ENCODE results near the gene PRIMPOL. TPM values are rescaled to one million over a fixed set of nuclear protein-coding genes. Genes with fewer than 3 reads are reported as not detected.

The PRIMPOL gene
- total RNA-seq, 1 donor from 2014 or later, result 9.8 TPM

DNA sequence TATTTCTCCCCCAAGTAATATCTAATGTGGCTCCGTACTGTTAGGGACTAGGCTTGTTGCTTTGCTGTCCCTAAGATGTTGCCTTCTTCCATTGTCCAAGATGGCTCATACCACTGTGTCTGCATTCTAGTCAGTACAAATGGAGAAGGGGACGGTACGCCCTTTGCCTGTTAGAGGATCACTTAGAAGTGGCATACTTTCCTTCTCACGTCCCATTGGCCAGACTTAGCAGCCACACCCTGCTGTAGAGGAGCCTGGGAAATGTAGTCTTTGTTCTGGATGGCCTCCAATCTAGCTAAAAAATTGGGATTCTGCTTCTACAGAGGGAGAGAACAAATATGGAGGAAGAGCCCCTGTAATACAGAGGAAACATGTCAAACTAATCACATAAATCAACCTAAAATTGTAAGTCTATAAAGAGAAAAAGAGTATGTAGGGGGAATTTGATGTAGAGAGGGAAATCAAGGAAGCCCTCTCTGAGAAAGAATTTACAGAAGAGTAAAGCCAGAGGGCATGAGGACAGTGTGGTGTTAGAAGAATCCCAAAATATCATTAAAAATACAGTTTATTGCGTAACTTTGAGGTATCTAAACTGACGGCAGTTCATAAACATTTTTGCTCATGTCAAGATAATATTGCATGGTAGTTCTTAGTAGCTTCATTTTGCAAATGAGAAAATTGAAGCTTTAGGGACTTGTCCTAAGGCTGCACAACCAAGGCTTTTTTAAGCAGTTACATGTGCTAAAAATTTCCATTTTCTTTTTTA lies 15.1 kb downstream of the PRIMPOL start:
- DNase-seq (ENCODE audit: low spot score), result no peak

DNA sequence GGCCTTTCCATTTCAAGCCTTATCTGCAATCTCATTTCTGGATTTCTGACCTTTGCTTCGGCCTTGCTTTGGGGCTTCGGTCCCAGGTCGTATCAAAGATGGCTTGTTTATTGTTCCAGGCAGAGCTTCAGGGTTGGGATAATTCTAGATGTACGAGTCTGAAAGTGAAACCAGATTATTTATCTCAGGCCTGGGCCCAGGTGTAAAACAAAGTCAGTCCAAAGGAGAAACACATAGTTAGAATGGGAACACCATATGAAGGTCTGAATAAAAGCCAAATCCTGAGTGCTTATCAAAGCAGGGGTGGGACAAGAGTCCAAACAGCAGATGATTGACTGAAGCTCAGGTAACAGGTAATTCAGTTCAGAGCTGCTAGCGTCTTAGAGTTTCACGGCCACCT lies 17.1 kb downstream of the PRIMPOL start:
- no peak for DNase-seq (ENCODE audit: low spot score)

DNA sequence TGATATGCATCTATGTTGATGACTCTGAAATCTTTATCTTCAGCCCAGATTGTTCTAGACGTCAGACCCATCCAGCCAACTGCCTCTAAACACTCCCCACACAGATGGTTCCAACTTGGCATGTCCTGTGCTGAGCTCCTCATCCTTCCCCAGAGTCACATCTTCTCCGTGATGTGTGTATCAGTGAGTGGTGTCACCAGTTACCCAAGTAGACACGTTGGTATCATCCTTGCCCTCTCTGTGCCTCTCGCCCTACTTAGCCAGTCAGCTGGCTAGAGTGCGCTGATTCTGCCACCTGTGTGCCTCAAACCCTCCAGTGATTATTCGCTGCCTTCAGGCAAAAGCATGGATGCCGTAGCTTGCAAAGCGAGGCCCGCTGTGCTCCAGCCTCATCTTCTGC lies 18.6 kb downstream of the PRIMPOL start:
- DNase-seq (ENCODE audit: low spot score), result no peak

DNA sequence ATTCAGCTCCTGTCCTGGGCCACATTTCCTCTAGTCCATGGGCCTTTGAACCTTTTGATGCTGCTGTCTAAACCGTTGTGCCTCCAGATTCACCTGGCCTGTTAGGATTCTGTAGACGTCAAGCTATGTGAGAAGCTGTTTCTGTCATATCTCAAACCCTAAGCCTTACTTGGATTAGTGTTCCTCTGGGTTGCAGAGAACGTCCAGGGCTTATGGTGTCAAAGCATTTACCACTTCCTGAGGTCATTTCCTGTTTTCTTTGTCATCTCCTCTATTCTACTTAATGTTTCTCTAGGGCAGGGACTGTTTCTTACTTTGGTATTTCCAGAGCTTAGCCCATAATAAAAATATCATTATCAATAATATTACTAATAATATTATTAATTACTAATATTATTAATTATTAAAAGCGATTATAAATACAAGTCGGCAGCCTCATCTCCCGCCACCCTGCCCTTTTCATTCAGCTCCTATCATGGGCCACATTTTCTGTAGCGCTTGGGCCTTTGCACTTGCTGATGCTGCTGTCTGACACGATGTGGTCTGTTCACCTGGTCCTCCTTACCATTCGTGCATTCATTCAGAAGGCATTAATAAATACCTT lies 19.1 kb downstream of the PRIMPOL start:
- no peak for DNase-seq (ENCODE audit: low spot score)

DNA sequence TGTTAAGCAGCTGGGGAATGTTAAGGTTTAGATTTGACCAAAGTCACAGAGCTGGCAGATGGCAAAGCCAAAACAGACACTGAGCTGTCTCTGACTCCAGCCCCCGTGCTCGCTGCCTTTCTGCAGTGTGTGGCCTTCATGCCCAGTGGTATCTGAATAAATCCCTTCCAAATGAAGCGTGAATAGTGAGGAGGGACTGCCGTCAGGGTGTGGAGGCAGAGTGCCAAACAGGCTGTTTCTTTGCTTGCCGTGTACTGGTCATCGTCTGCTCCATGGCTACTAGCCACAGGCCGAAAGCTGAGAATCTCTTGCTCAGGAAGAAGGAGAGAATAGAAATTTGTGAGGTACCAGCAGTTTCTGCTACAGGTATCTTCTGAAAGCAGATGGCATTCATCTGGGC lies 19.7 kb downstream of the PRIMPOL start:
- no peak for DNase-seq (ENCODE audit: low spot score)

DNA sequence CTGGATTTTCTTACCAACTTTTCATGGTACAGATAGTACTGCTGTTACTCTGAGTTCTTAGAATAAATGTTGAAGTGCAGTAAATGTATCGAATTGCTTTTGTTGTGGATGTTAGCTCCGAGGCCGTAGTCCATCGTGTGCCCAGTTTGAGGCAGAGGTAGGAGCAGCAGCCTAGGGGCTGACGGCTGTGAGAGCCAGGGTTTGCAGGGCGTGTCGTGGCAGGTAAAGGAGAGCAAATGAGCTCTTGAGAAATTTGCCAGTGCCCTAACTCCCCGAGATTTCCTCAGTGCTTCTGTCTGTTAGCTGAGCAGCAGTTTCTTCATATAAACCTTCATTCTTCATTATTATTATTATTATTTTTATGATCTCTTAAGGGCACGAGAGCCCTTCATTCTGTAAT lies 21.6 kb downstream of the PRIMPOL start:
- no peak for DNase-seq (ENCODE audit: low spot score)

DNA sequence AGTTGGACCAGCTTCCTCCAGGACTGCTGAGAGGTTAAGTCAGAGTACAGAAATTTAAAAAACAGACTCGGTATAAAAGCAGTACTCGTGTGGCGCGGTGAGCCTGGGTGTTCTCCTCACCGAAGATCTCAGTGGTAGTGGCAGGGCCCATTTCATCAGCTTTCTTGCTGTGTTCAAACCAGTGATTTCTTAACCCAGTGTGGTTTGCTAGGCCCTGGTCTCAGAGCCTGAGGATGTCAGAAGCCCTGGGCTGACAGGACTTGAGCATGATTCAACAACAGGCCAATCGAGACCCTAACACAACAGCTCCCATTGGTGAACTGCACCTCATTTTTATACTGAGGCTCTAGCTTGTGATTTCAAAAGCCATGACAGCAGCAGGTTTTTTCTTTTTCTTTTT lies 23.2 kb downstream of the PRIMPOL start:
- no peak for DNase-seq (ENCODE audit: low spot score)

DNA sequence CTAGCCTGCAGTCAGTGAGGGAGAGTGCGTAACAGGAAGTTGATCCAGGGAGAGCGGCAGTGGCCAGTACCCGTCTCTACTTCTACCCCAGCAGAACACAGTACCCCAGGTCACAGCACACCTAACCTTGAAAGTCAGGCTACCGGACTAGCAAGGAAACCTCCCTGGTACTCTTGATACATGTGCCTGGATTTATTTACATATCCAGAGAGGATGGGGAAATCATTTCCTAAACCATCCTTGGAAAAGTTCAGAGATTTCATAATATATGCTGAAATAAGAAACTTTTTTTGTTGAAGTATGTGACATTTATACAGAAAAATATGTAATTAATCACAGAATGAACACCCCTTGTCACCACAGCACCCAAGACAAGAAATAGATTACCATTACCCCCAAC lies 24.5 kb downstream of the PRIMPOL start:
- no peak for DNase-seq (ENCODE audit: low spot score)

DNA sequence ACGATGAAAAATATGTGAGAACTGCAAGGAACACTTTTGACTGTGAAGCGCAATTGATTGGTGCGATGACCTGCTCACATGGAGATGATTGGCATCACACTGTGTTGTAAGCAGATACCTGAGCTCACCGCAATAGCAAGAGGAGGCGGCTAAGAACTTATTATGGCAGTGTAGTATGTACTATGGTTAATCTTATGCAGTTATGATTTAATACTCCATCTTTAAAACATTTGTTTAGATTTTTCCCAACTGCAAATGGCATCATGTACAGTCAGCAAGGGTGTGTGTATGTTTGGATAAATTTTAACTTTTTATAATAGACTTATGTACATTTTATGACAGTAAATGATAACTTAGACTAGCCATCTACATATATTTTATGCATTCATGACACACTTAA lies 25.5 kb downstream of the PRIMPOL start:
- no peak for DNase-seq (ENCODE audit: low spot score)

DNA sequence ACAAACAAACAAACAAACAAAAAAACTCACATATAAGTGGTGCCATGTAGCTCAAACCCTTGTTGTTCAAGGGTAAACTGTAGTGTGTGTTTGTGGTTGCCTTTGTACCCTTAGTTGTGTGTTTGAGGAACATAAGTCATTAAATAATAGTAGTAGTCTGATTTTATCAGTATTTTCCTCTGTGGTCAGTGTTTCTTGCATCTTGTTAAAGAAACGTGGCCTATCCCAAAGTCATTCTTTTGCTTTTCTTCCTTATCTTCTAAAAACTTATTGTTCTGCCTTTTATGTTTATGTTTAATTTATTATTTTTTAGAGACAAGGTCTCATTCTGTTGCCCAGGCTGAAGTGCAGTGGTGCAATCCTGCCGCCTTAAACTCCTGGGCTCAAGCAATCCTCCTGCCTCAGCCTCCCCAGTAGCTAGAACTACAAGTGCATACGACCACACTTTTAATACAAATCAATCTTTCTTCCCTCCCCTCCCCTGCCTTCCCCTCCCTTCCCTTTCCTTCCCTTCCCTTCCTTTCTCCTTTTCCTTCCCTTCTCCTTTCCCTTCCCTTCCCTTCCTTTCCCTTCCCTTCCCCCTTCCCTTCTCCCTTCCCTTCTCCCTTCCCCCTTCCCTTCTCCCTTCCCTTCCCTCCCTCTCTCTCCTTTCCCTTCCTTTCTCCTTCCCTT lies 26.4 kb downstream of the PRIMPOL start:
- DNase-seq (ENCODE audit: low spot score), result no peak

DNA sequence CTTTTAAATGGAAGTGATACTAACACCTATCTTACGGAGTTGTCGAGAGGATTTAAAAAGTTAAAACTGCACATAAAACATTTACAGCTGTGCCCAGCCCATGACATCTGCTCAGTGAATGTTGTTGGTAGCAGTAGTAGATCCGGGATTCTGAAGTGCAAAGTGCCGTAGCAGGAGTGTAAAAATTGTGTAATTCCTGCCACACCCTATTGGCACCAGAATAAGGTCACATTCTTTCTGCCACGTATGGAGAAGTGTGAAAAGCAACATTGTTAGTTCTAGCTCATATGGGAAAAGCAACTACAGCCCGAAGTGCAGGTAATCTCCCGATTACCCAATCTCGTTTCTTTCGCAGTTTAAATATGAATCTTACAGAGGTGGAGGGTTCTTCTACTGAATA lies 31.2 kb downstream of the PRIMPOL start:
- DNase-seq (ENCODE audit: low spot score), result no peak

DNA sequence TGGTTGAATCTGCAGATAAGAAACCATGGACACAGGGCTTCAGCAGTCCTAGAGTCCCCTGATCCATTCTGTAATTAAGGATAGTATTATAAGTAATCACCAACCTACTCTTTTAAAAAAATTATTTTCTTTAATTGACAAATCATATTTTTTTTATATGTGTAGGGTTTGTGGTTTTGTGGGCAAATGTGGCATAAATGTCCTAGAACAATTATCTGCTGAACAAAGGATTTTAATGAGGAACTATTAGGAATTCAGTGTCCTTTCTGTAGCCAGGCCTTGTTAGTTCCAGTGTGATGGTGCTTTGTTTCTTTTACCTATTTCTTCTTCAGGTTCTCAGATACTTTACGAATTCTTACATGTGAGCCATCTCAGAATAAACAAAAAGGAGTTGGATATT lies 32.4 kb downstream of the PRIMPOL start:
- no peak for DNase-seq (ENCODE audit: low spot score)

DNA sequence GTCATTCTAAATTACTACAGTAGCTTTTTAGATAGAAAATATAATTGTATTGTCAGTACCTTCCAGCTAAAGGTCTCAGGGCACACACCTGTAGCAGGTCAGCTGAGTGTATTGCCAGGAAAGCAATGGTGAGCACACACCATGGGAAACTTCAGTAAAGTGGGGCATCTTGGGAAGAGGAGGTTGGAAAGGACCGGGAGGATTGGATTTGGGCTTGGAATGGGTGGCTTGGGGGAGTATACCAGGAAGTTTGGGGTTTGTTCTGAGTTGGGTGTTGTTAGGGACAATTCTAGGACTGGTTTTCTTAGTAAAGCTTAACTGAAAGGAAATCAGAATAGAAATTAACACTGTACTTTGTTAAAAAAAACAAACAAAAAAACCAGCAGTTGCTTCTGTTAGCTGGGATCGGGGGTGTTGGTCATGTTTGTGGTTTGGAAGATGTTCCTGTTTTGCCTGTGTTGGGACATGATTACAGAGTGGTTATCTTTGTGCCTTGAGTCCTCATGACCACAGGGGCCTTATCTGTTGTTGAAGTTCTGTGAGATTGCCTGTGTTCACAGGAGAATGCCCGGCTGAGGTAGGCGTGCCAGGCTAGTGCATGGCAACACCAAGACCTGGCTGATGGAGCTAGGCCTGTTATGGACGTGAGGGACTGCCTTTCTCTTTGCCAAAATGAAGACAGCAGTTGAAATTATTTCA lies 35.1 kb downstream of the PRIMPOL start:
- DNase-seq (ENCODE audit: low spot score), result no peak

DNA sequence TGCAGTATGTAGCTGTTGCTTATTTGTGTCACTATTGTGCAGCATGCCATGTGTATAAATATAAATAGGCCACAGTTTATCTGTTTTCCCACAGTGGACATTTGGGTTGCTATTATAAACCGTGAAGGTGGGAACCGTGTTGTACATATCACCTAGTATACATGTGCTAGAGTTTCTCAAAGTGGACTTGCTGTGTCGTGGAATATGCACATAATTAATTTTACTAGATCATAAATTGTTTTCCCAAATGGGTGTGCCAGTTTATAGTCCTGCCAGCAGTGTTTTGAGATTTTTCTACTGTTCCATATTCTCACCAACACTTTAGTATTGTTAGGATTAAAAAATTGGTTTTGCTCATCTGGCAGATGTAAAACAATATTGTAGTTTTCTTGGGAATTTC lies 38.5 kb downstream of the PRIMPOL start:
- DNase-seq (ENCODE audit: low spot score), result no peak

DNA sequence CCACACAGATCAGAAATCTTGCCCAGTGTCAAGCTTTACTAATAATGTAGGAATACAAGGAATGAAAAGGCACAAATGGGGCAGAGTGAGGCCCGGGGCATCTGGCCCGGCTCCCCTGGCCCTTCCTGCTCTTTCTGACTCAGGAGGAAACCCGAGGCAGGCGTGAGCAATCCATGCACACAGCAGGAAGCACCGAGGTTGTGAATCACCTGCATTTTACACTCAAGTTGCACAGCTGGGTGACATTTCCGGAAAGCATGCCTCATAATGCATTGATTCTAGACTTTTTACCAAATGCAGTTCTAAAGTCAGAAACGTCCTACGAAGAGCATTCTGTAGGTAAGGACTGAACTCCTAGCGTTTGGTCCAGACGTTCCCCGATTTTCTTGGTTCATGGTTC lies 38.9 kb downstream of the PRIMPOL start:
- DNase-seq (ENCODE audit: low spot score), result no peak

DNA sequence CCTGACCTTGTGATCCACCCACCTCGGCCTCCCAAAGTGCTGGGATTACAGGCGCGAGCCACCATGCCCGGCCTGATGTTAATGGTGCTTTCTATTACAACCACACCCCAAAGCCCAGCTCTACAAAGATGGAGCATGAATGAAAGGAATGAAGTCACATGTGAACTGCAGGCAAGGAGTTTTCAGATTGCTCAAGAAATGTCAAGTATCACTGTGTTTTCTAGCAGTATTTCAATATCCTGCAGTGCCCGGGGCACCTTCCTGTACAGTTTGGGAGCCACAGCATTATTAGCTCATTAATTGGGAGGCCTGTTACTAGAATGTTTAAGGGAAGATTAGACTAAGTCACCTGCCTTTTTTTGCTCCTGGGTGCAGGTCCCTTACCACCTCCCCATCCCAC lies 40.1 kb downstream of the PRIMPOL start:
- DNase-seq (ENCODE audit: low spot score), result no peak

DNA sequence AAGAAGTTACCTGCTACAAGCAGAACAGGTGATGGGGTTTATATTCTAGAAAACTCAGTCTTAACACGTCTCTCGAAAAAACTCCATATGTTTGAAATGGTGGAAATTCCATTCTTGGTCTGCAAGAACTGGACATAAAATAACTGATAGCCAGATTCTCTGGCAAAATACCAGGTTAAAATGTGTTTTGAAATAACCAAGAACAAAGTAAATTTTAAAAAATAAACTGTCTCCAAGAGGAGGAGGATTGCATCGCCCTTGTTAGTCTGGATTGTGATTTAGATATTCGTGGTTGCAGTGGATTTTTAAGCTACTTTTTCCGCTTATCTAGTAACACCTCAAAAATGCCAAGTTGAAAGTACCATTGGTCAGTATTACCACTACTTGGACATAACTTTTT lies 43.5 kb downstream of the PRIMPOL start:
- no peak for DNase-seq (ENCODE audit: low spot score)

DNA sequence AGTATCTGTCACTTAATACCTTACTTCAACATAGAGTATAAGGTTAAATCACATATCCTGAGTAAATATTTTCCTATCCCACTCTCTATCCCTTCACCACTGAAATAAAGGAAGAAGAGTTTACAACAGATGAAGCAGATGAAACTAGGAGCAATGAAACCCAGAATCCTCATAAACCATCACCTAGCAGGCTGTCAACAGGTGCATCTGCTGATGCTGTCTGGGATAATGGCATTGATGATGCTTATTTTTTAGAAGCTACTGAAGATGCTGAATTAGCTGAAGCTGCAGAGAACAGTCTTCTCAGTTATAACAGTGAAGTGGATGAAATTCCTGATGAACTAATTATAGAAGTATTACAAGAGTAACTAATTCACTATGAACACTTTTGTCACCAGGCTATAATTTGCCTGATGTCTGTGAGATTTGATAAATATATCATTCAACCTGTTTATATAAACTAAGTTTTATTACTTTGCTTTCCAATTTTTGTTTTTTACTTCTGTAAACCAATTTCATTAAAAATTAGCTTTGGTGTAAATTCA lies 44.9 kb downstream of the PRIMPOL start:
- DNase-seq (ENCODE audit: low spot score), result no peak

DNA sequence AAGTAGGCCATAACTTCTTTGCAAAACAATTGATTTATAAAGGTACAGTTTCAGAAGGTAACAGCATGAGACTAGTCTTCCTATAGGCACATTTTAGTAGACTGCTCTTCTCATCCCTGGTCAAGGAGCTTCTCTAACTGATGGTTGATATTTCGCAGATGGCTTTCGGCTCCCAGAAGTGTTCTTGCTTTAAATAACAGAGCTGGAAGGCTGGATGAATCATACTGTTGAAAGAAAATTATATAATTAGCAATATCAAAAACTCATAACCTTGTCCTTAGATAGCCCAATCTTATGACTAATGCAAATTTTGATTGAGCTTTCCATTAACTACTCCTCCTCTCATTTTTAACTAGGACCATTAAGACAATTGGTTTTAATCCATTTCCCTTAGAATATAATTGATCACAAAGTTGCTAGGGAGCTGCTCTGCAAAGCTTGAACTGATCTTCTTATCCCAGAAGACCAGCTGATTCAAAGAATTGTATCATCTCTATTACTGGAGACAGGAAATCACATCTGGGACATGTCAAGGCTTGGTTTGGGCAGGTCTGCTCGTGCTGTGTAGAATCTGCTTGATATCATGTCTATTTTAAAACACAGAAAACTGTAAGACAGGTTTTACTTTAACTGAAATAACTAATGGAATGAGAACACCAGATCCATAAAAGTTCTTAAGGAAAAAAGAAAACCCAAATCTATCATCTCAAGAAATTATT lies 45.8 kb downstream of the PRIMPOL start:
- no peak for DNase-seq (ENCODE audit: low spot score)

DNA sequence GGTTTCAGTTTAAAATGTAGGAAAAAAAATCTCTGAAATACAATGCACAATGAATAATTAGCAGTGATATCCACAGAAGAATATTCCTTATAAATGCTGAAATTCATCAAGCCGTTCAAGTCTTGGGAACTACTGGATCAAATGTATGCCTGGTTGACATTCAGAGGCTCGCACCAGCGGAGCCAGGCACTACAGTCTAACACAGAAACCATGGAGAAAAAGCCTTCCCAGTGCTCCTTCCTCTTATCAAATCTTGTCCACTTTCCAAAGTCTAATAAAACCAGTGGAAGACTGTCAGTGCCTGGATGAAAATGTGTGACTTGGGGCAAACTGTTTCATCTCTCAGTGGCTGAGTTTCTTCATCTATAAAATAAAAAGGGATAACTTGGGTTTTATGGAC lies 48.4 kb downstream of the PRIMPOL start:
- no peak for DNase-seq (ENCODE audit: low spot score)

DNA sequence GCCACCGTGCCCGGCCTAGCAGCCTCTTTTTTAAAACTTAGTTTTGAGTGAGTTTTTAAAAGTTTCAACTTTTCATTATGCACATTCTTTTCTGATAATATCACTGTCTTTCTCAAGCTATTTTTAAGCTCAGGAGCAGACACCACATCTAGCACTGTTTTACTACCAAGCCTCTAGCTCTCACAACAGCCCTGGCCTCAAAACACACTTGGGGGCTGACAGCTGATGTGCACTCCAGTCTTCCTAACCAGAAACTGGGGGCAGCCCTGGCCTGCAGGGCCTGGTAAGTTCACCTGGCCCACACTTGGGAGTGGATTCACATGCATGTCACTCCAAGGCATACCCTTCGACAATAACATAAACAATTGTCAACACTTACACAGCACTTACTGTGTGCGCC lies 50.4 kb downstream of the PRIMPOL start:
- no peak for DNase-seq (ENCODE audit: low spot score)
